Suppressor macrophage treated with lipopolysaccharide for 1 hour (primary cell): ENCODE measurements around the gene FURIN.
"Not testable (repeated sequence)": the region's sequence is repeated elsewhere in the genome, so short reads cannot be mapped to it uniquely, and the experiment has no call there.

Source experiments
- DNase-seq, 3 donors: peaks; one replicate each; pipeline ENCODE4 v3.0.0-alpha.2; 2020 to 2022

Gene FURIN

DNA sequence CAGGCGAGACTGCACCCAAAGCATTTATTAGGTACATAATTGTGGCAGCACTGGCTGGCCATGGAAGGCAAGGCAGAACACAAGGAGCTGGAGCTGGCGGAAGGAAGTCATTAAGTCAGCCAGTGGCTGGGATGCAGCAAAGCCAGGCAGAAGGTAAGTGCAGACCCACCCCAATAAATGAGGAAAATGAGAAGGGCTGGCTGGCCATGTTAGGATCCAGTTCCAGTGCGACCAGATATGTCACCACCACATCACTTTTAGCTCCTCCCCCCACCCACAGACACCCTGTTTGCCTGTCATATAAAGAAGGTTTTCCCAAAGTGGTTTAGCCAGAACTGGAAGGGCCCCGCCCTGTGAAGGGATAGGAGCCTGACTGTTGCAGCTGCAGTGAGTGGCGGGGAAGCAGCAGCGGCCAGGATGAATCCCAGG, at the start of gene FURIN:
Gene FURIN (plus strand): TSS at position 328 of the 429 bp plus-strand sequence. CDS start 7,153 bp downstream, outside the sequence.
- peak; percentile 70 to 83 (median 77) for DNase-seq

DNA sequence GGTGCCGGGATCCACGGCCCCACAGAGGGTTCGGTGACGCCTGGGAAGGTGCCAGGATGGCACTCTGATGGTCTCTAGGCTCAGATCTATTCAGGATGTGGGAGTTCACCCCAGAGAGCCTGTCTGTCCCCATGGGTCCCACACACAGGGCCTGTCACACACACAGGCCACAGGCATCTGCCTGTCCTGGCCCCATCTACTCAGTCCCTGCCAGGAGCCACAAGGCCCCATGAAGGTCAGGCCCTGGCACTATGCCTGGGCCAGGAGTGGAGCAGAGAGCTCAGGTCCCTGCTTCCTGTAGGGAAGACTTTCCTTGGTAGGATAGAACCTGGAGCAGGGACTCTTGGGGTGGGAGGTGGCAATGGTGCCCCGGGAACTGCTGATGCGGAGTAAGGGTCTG, 49.0 kb upstream of the FURIN start:
- no peak for DNase-seq

DNA sequence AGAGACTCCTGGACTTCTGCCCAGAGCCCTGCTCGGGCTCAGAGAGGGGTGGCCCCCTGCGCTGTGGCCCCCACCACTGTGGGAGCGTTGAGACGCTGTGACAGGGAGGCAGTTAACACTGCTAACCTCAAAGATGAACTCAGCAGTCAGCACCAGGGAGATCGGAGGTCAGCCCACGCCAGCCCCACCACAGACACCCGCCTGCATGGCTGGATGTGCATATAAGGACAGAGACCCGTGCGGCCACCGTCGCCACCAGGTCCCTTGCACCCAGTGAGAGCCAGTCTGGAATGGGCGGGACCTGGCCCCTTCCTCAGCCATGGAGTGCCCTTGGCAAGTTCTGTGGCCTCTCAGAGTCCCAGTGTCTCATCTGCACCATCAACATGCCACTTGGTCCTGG, 48.5 kb upstream of the FURIN start:
- DNase-seq, result no peak

DNA sequence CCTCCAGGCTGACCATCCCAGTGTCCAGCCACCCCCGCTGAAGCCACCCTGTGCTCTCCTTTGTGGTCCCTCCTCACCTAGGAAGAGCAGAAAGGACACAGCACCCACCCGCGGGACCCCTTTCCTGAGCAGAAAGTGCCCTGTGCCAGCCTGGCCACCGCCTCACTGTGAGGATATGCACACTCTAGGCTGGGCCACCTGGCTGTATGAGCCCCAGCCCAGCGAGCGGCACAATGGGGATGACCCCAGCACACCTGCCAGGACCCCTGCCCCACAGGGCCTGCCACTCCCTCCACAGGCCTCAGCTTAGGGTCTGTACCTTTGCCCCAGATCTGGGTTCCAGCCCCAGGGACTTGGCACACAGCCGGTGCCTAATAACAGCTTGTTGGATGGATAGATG, 47.9 kb upstream of the FURIN start:
- DNase-seq, result no peak

DNA sequence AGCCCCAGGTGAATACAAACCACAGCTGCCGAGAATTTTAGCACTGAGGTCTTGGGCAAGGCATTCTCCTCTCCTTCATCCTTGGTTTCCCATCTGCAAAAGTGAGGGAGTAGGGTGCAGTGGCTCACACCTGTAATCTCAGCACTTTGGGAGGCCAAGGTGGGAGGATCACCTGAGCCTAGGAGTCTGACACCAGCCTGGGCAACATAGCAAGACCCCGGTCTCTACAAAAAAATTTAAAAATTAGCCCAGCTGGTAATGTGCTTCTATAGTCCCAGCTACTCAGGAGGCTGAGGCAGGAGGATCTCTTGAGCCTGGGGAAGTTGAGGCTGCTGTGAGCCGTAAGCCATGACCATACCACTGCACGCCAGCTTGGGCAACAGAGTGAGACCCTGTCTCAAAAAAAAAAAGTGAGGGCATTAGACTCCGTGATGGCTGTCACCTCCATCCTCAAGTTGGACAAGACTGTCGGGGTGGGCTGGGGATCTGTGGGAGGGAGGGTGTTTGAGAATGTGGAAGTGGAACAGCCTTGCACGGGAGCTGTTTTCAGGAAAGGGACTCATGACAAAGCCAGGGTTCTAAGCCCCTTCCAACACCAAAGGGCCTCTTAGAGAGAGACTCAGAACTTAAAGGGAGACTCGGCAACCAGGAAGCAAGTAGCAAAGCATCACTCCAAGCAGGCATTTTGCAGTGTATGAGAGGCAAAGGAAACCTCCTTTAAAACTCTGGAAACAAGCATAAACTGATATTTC, 46.0 kb upstream of the FURIN start:
- no peak for DNase-seq

DNA sequence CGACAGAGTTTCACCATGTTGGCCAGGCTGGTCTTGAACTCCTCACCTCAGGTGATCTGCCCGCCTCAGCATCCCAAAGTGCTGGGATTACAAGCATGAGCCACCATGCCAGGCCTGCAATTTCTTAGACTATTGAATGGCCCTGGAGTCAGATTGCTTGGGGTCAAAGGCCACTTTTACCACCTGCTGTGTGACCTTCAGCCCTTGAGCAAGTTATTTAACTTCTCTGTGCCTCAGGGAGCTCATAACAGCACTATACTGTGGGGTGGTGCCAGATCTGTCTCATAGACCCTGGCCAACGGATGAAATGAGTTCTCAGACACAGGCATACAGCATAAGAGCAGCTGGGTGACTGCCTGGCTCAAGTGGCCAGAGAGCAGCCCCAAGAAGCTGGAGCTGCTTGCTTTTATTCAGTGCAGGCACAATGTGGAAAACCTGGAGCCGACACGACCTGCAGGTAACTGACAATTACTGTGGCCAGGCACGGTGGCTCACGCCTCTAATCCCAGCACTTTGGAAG, 44.9 kb upstream of the FURIN start:
- no peak for DNase-seq

DNA sequence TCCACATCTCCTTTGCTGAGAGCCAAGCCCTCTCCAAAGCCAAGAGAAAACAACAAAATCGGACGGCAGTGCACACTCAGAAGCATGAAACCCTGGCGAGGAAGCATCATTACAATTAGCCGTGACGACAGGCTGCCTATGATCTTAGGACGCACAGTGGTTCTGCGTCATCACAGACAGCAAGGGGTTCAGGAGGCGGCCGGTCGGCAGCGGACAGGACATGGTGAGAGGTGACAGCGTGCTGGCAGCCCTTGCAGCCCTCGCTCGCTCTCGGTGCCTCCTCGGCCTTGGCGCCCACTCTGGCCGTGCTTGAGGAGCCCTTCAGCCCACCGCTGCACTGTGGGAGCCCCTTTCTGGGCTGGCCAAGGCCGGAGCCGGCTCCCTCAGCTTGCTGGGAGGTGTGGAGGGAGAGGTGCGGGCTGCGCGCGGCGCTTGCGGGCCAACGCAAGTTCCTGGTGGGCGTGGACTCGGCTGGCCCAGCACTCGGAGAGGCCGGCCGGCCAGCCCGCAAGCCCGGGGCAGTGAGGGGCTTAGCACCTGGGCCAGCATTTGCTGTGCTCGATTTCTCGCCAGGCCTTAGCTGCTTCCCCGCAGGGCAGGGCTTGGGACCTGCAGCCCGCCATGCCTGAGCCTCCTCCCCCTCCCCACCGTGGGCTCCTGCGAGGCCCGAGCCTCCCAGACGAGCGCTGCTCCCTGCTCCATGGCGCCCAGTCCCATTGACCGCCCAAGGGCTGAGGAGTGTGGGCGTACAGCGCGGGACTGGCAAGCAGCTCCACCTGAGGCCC, 43.1 kb upstream of the FURIN start:
- not testable (repeated sequence) for DNase-seq

DNA sequence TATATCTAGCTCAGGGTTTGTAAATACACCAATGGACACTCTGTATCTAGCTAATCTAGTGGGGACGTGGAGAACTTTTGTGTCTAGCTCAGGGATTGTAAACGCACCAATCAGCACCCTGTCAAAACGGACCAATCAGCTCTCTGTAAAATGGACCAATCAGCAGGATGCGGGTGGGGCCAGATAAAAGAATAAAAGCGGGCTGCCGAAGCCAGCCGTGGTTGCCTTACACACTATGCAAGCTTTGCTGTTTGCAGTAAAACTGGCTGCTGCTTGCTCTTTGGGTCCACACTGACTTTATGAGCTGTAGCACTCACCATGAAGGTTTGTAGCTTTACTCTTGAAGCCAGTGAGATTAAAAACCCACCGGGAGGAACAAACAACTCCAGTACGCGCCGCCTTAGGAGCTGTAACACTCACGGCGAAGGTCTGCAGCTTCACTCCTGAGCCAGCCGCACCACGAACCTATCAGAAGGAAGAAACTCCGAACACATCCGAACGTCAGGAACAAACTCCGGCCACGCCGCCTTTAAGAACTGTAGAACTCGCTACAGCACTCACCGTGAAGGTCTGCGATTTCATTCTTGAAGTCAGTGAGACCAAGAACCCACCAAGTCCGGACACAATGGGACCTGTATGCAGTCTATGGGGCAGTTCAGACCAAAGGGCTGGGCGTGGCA, 42.0 kb upstream of the FURIN start:
- not testable (repeated sequence) for DNase-seq

DNA sequence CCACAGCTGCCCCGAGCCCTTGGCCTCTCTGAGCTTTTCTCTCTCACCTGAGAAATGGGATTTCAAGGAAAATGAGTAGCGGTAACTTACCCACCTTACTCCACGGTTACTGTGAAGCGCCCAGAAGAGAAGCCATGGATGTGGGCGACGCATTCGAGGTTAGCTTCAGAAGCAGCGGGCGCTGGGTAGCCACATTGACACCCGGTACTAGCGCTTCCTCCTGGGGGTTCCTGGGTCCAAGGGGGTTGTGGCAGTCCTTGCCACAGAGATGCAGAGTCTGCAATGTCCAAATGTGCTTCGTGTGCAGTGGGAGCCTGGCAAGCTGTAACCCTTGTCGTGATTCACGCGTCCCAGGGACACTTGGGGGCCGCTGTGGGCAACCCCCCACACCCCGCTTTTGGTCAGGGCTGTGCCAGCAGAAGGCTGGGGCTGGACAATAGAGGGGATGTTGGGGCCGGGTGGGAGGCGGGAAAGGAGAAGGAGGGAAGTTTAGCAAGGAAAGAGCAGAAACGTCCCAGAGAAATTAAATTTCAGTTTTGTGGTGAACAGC, 41.4 kb upstream of the FURIN start:
- DNase-seq, result no peak

DNA sequence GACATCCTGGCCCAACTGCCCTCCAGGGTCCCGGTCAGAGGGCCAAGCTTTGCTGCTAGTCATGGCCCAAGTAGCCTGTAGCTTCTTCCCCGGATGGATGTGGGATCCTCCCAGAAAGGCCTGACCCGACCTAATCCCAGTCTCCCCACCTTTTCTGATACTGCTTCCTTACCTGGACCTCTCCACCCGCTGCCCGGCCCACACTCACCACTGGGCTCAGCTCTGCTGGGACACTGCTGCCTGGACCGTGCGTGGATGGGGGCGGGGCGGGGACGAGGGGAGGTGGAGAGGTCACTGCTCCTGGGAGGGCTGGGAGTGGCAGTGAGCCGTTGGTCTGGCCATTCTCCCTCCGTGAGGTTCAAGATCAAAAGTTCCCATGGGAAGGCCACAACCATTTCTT, 40.3 kb upstream of the FURIN start:
- DNase-seq, result no peak

DNA sequence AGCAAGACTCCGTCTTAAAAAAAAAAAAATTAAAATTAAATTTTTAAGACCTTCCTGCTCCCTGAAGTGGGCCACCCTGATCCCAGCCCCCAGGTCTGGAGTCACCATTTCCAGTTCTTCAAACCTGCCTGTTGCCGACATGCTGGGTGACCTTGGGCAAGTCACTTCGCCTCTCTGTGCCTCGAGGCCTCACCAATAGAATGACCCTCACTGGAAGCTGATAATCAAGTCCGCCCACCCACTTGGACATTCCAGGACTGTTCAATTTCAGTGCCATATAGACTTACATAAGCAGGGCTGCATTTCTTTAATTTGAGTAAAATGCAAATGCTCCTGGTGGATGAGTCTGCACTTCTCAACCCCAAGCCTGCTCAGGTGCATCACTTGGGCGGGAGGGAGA, 39.3 kb upstream of the FURIN start:
- DNase-seq, result peak; percentile 52 to 67 (median 65)

DNA sequence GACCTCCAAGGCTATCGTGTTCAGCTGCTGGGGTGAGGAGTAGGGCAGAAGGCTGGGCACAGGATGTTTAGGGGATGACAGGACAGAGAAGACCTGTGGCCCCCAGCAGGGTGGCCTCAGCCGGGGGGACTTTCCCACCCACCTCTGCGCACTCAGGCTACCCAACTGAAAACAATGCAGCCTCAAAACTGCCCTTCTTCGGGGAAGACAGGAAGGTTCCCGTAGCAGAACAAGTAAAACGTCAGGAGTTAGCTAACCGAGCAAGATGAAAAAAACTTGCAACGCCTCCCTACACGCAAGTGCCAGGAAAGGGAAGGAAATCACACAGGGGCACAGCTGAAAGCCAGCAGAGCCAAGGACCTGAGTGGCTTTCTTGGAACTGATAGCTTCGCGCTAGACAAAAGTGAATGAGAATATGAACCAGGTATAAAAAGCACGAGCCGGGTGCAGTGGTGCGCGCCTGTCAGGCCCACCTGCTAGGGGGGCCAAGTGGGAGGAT, 38.4 kb upstream of the FURIN start:
- peak; percentile 82 to 95 (median 86) for DNase-seq

DNA sequence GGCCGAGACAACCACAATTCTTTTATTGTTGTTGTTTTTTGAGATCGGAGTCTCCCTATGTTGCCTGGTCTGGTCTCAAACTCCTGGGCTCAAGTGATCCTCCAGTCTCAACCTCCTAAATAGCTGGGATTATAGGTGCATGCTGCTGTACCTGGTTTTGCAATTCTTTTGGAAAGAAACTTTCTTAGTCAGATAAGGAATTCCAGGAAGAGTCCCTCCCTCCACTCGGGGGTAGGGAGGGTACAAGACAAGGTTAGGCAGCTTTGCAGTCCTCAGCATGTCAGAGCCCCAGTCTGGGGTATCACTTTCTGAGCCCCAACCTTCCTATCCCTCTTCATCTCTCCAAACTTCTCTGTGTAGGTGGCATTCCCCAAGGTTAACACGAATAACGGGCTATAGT, 33.8 kb upstream of the FURIN start:
- no peak for DNase-seq

DNA sequence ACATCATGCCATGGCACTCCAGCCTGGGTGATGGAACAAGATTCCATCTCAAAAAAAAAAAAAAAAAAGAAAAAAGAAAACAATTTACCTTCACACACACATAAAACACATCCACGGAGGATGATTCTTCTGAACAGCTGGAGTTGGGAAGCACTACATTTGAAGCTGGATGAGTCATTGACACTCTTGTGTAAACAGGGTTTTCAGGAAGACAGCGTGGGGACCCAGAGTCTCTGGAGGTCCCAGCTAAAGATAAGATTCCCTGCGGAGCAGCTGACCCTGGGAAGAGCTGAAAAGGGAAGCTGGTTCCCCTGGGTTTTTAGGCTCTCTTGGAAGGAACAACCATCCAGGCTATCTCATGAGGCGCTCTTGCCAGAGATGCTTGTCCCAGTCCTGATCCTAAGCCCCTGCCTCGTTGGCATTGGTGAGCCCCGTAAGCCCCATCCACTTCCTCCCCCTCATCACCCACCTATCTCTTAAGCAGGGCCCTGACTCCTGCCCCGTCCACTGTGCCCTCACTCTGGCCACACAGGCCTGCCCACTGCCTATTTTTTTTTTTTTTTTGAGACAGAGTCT, 32.0 kb upstream of the FURIN start:
- peak; percentile 84 to 91 (median 85) for DNase-seq

DNA sequence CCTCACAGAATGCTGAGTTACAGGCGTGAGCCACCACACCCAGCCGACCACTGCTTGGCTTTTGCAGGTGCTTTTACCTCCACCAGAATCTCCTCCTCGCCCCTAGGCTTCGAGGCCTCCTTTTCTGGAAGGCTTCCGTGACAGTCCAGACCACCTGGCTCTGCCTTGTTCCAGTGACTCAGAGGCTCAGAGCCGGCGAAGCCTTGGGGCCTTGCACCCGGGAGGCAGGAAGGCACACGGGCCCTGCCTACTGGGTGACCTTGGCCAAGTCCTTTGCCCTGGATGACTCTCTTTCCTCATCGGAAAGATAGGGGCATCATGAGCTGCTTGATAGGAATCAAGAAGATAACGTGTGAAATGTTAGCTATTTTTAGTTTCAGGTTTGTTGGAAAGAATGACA, 31.3 kb upstream of the FURIN start:
- DNase-seq, result no peak

DNA sequence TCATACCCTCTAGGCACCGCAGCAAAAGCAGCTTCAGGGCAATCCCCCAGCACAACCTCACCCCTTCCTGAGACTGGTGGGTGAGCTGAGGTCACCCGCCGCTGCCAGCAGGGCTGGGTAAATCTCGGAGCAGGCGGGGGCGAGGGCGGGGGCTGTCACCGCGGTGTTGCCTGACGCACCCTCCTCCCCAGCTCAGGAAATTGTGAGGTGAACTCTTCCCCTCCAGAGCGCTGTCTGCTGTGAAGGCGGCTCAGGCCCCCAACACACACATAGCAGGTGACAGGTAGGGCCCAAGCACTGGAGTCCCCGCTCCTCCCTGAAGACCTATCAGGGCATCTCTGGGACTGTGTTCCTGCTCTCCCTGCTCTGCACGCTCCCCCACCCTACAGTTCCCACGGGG, 30.2 kb upstream of the FURIN start:
- DNase-seq, result peak; percentile 84 to 91 (median 86)

DNA sequence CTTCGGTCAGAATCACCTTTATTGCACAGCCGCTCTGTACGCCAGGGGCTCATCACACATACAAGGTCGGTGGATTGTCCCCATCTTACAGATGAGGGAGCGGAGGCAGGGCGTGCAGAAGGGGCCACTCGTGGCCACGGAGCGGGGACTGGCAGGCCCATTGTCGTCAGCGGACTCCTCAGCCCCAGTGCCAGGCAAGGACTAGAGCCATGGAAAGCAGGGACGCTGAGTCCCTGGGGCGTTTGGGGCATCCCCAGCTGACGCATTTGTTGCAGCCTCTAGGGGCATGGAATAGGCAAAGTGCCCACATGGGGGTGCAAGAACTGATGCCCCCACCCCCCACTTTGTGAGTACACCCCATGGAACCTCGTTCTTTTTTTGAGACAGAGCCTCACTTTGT, 29.8 kb upstream of the FURIN start:
- DNase-seq, result no peak

DNA sequence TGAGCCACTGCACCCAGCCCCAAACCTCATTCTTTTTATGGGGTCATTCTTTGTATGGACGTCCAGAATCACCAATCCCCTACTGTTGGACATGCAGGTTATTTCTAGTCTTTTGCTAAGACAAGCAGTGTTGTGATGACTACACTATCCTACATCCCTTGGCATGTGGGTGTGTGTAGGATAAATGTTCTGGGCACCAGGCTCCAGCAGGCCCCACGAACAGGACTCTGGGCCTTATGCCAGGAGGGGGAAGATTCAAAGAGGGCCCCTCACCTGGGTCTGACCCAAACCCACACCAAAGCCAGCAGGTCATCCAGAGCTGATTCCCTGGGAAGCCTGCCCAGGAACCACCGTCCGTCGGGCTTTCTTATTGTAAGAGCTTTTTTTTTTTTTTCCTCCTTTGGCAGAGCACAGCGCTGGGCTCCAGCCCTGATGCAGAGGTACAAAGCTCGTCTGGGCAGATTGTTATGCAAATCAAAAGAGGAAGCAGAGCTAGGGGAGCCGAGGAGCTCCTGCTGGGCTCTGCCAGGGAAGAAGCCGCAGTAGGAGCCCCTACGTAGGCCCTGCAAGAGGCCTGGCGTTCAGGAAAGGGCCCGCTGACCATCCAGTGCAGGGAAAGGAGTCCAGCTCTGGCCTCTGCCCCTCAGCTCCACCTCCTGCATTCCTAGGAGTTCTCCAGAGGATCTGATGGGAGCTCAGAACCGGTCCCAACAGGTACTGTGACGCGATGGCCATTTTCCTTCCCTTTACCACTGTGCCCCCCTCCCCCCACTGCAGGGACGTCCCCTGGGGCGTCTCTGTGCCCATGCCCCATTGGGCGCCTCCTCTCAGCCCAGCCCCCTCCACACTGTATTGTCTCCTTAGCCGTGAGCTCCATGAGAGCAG, 29.0 kb upstream of the FURIN start:
- DNase-seq, result peak; percentile 79 to 84 (median 80)

DNA sequence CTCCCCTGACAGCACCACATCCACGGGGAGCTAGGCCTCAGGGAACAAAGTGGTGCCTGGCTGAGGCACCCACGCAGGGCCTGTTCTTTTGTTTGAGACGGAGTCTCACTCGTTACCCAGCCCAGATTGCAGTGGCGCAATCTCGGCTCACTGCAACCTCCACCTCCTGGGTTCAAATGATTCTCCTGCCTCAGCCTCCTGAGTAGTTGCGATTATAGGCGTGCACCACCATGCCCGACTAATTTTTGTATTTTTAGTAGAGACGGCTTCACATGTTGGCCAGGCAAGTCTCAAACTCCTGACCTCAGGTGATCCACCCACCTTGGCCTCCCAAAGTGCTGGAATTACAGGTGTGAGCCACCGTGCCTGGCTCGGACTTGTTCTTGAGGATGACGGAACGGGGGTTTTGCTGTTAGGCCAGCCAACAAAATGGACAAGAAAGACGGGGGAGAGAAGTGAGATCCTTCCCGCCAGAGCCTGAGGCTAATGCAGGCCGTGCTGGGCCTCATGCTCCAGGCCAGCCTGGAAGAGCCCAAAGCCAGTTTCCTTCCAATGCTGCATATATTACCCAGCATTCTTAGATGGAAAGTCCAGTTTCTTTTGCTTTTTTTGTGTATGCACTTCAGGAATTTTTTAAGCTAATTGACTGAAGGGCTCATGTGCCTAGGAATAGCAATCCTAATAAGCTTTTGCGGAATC, 28.1 kb upstream of the FURIN start:
- DNase-seq, result no peak

DNA sequence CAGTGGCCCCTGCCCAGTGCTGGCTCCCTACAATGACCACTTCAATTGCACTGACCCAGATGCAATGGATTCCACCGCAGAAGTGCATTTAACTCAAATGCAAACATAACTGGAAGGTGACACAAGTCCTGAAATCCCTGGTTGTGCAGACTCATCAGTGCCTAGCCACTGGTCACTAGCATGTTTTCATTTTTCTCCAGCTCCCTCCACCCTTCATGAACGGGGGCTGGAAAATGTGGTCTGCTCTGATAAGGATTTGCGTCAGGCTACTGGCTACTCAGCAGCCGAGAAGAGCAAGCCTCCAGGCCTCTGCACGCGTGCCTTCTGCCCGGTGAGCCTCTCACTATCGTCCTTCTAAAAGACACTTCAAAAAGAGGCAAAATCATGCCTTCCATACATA, 27.4 kb upstream of the FURIN start:
- DNase-seq, result no peak

DNA sequence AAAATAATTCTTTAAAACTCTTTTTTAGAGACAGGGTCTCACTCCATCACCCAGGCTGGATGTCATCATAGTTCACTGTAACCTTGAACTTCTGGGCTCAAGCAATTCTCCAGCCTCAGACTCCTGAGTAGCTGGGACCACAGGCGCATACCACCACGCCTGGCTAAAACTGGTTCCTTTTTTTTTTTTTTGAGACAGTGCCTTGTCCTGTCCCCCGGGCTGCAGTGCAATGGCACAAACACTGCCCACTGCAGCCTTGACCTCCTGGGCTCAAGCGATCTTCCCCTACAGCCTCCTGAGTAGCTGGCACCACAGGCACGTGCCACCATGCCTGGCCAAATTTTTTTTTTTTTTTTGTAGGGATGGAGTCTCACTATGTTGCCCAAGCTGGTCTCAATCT, 23.7 kb upstream of the FURIN start:
- peak in 1 of 3 donors; percentile 39 for DNase-seq
